ENCODE data around the gene FUT2. TPM values are rescaled to one million over a fixed set of nuclear protein-coding genes. Genes with fewer than 3 reads are reported as not detected.

Gene FUT2
- total RNA-seq (2013; cell fraction: nucleolus; rRNA removed) = not detected in 2 replicates
- not detected in 2 replicates for total RNA-seq (2014; rRNA removed)
- not detected in 2 replicates for total RNA-seq (2014; rRNA removed; fragmentation: Illumina TruSeq; extraction: Trizol)
- not detected in 2 replicates for total RNA-seq (2021)
- 0.07 TPM for polyA plus RNA-seq (2011; ENCODE audit: low read depth)
- polyA plus RNA-seq (2011; rRNA removed) = not detected in 2 replicates
- not detected in 2 replicates for polyA plus RNA-seq (2011; cell fraction: cytosol; rRNA removed)
- polyA plus RNA-seq (2011; cell fraction: nucleus; rRNA removed) = not detected in 2 replicates
- 0.21 and 0.22 TPM in 2 replicates for polyA plus RNA-seq (2012)
- polyA plus RNA-seq (2014; fragmentation: Illumina TruSeq; extraction: Trizol) = not detected in 2 replicates
- polyA plus RNA-seq (2014; fragmentation: Nextera tagmentation; extraction: Ambion mirVana) = under 1 TPM in 1 of 2 experiments, not detected in 1; 0.02 TPM
- polyA plus RNA-seq (2014; rRNA removed) = not detected in 2 replicates
- under 1 TPM; 0.07 to 0.13 TPM for polyA plus RNA-seq (2016; fragmentation: Nextera tagmentation; extraction: Ambion mirVana)
- polyA minus RNA-seq (2011; rRNA and poly(A)+ RNA removed) = not detected in 2 replicates
- polyA minus RNA-seq (2011; cell fraction: cytosol; rRNA and poly(A)+ RNA removed) = not detected in 2 replicates
- not detected in 2 replicates for polyA minus RNA-seq (2011; cell fraction: nucleus; rRNA and poly(A)+ RNA removed)
- Bru-seq, nascent RNA = not detected
- BruChase-seq, experiment 1, labeled RNA remaining after a 6-hour chase = not detected
- percentile 7 among the genes with signal in this experiment for BruChase-seq, experiment 2, labeled RNA remaining after a 2-hour chase
- long read RNA-seq, experiment 1 = 0 reads
- long read RNA-seq, experiment 2 = 0 reads

DNA sequence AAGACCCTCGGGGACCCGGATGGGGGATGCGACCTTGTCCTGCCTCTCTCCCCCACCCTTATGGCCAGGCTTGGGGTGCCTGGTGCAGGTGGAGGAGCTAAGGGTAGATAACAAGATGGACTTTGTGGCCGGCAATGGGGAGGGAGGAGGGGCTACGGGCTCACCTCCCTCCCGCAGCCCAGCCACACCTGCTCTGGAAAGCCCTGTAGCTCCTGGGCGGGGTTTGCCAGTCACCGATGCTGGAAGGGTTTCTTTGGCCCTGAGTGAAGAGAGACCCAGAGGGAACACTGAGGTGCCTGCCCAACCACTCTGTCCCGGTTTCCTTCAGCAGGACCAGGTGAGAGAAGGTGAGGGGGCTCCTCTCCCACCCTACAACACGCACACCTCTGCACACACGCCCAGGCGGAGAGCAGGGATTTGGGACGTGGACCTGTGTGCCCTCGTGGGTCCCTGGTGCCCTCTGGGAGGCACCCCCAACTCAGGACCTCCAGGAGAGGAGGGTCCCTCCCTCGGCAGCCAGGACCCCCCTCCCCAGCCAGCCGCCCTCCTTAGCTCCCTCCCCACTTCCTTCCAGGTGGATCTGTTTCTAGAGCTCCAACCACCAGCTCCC is at the start of gene FUT2:
FUT2 (plus strand) TSS at position 229 of the 610 bp plus-strand sequence. CDS start 6,986 bp downstream, outside the sequence.
- FAIRE-seq (no peak), DNase-seq (ENCODE audit: low read depth, low spot score) (no peak), ATAC-seq (no peak)
- no peak within 1 kb of the TSS for H3K4me3 ChIP-seq
- TF ChIP-seq RELA (IDR thresholded peaks at IDR 0.05; ENCODE audit: borderline replicate concordance, partially characterized antibody) = no peak
- TF ChIP-seq TBL1XR1 (IDR thresholded peaks at IDR 0.05; ENCODE audit: low read depth, low read length) = no peak
- H3K4me2 ChIP-seq (ENCODE audit: control insufficient read depth, insufficient read depth) = no peak within 1 kb of the TSS
- H3K36me3 ChIP-seq (ENCODE audit: control insufficient read depth in 2 of 2, insufficient read depth in 2 of 2, low read length in 1 of 2) = no peaks in the 10 kb centered on the region
- no TSS peak for BruUV-seq (replicated peaks)
- no peaks in the 10 kb centered on the region for H3K9me3 ChIP-seq (replicated peaks; ENCODE audit: control insufficient read depth, insufficient read depth, low read length)
- intact Hi-C loops (cut with micrococcal nuclease; ENCODE audit: unreplicated experiment) = no loop called here
- no peak within 1 kb of the TSS for H2AFZ ChIP-seq (ENCODE audit: control insufficient read depth, low read depth, low read length)
- no peaks in the 10 kb centered on the region for H4K20me1 ChIP-seq (ENCODE audit: control insufficient read depth, insufficient read depth)
- H3K27me3 ChIP-seq (replicated peaks in 1 of 2; ENCODE audit: control insufficient read depth in 2 of 2, insufficient read depth in 2 of 2, low read length in 1 of 2) = peaks cover 0 to 2% of the 10 kb centered on the region in 2 experiments; a peak in 3 of 4 replicates
- H3K27ac ChIP-seq (ENCODE audit: control insufficient read depth, insufficient read depth) = no peak within 1 kb of the TSS
- SMC1A ChIA-PET (ENCODE audit: uncharacterized antibody, unreplicated experiment) = no interaction called here
- H3K4me1 ChIP-seq (ENCODE audit: control insufficient read depth, insufficient read depth, low read length) = no peaks in the 10 kb centered on the region; the same call in 1 of the 2 replicates
- WGBS (ENCODE audit: insufficient coverage, insufficient replicate concordance, low lambda C conversion rate, missing lambda C conversion rate) = 24% methylated on average over 15 of the region's 16 CpGs
- CTCF ChIA-PET = interaction anchor here (1.1 to 1.2 kb wide), 2 partner anchors 9 to 146 kb away, joined by 3 to 4 read pairs; no protein-coding TSS in a partner anchor
- POLR2A ChIA-PET = no interaction called here
- no peak within 1 kb of the TSS for H3K9ac ChIP-seq (ENCODE audit: control insufficient read depth, insufficient read depth, low read length)
- RAD21 ChIA-PET (ENCODE audit: unreplicated experiment) = interaction anchor here (1.3 kb wide), 1 partner anchor 147 kb away, joined by 3 read pairs; no protein-coding TSS in a partner anchor
- in situ Hi-C loops (cut with MboI) = no loop called here
- no peaks in the 10 kb centered on the region for H3K79me2 ChIP-seq (ENCODE audit: control insufficient read depth, insufficient read depth, low read length)

All from GM12878 (cell line).